Stimulated activated CD8-positive, alpha-beta memory T cell treated with anti-CD3 and anti-CD28 coated beads, Interleukin-7, amount 100 ng/mL, for 1 hour (primary cell): Measurements from ENCODE around the gene HAGHL.
"Not testable (repeated sequence)": the region's sequence is repeated elsewhere in the genome, so short reads cannot be mapped to it uniquely, and the experiment has no call there.

Source experiments
- DNase-seq, 2 donors: peaks; one replicate each; pipeline ENCODE4 v3.0.0-alpha.2; 2020; ENCODE audit warnings: low read depth in 2 of 2

HAGHL gene

DNA sequence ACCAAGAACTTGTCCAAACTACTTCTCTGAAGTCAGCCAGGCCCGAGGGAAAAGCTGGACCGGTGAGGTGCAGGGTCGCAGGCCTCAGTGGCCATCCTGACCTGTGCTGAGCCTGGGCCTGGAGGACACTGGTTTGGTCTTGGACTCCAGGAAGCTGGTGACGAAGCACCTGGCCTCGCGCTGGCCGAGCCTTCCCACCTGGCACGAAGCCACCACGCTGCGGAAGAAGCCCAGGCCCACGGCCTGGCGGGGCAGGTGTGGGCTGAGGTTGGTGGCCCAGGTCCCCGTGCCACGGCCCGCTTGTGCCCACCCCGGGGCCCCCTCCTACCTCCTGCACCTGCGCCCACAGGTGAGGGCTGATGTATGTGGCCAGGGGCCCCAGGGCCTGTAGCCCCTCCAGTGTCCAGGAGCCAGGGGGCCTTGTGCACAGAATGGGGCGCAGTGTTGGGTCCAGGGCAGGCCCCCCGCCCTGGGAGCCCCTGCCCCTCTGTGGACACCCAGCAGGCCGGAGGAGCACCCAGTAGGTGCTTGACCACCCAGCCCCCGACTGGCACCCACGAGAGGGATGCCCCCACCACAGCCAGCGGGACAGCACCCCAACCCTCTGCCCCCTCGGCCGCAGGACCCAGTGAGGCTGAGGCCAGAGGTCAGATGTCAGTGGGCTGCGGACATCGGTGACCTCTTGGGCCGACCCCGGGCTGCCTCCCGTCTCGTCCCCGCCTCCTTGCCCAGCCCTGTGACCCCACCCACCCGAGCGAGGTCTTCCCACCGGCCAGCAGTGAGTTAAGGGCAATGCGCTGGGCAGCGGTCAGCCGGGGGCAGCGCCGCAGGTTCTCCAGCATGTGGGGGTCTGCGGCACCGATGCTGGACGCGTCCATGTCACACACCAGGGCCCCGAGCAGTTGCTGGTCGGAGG is 47.4 kb downstream of the HAGHL start:
- no peak for DNase-seq

DNA sequence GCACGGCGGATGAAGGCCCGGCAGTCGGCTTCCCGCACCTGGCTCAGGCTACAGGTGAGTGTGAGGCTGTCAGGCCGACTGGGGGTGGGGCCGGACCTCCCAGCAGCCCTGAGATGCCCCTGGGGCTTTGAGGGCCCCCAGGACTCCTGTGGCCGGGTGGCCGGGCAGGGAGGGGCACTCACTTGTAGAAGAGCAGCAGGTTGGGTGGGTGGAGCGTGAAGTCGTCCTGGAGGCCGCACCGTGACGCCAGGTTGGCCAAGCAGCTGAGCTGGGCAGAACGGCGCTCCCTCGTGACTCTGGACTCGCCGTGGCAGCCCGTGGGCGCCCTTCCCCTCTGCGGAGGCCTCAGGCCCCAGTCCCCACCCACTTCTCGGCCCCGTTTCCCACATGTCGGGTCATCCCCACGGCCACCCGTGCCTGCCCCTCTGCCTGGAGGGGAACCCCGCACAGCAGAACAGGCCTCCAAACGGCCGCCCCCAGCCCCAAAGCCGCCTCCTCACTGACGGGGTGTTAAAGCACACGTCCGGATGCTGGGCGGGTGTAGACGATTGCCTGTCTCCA is 48.4 kb downstream of the HAGHL start:
- no peak for DNase-seq

DNA sequence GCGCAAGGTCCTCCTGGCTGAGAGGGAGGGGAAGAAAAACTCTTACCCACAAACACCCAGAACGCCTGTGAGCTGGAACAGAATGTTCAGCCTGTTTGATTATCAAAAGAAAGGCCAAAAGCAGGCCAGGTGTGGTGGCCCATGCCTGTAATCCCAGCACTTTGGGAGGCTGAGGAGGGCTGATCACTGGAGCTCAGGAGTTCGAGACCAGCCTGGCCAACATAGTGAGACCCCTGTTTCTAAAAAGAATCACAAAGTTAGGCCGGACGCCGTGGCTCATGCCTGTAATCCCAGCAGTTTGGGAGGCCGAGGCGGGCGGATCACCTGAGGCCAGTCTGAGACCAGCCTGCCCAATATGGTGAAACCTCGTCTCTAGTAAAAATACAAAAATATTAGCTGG is 49.4 kb downstream of the HAGHL start:
- not testable (repeated sequence) for DNase-seq

DNA sequence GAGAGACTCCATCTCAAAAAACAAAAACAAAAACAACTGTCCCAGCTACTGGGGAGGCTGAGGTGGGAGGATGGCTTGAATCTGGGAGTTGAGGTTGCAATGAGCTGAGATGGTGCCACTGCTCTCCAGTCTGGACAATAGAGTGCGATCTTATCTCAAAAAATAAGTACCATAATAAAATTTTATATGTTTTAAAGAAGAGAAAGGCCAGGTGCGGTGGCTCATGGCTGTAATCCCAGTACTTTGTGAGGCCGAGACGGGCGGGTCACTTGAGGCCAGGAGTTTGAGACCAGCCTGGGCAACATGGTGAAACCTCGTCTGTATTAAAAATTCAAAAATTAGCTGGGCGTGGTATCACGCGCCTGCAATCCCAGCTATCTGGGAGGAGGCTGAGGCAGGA is 49.9 kb downstream of the HAGHL start:
- no peak for DNase-seq

DNA sequence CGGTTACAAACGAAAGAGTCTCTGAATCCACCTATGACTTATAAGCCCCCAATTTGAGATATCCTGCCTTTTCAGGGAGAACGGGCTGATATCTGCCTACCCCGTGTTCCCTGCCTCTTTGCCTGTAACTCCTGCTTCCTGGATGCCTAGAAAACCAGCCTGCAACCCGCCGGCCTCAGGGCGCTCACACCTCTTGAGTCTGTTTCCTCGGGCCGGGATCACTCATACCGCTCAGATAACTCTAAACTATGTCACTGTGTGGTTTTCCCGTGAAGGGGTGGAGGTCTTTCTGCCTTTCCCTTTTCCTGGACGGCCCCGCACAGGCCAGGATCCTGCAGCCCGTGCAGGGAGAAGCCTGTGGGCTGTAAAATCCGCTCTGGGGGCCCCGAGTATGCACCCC is 50.9 kb downstream of the HAGHL start:
- no peak for DNase-seq

DNA sequence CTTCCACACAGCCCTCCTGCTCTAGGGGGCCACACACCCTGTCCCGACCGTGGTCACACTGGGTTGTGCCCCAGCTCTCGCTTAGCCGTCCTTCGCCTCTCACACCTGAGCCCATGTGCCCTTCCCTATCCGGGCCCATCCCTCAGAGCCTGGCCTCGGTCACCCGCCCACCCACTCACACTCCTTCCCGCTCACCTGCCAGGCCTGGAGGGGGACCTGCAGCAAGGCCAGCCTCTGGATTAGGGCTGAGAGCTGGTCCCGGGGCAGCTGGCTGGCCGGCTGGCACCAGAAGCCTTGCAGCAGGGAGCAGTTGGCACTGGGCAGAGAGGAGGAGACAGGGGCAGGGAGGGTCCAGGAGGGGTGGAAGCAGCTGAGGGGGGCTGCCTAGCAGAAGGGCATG is 51.5 kb downstream of the HAGHL start:
- no peak for DNase-seq

DNA sequence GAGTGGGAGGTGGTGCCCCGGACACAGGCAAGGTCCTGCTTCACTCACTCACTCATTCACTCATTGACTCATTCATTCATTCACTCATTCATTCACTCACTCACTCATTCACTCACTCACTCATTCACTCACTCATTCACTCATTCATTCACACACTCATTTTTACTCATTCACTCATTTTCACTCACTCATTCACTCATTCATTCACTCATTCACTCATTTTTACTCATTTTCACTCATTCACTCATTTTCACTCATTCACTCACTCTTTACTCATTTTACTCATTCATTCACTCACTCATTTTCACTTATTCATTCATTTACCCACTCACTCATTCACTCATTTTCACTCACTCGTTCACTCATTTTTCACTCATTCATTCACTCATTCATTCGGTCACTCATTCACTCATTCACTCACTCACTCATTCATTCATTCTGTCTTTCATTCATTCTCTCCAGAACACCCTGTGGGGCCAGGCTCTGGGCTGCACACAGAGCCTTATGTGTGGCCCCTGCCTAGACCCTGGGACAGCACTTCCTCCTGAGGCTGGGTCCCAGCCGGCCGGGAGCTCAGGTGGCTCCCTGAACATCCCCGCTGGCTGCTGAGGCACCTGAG is 52.1 kb downstream of the HAGHL start:
- DNase-seq: no peak
